T-cell (primary cell): ENCODE data around the gene DNAH6. TPM values are rescaled to one million over a fixed set of nuclear protein-coding genes. Genes with fewer than 3 reads are reported as not detected.
"Not testable (repeated sequence)": the region's sequence is repeated elsewhere in the genome, so short reads cannot be mapped to it uniquely, and the experiment has no call there.

Experiments
- ATAC-seq, 4 experiments: fragments of 200-7000 bp in 3 of 4; fragments of 150-1000 bp in 1 of 4; cut with Tn5 transposase; replicated peaks in 1 of 4; 1 replicate in 3 of 4; 2 replicates in 1 of 4; pipeline ENCODE4 v1.10.0; 2021; ENCODE audit warnings: moderate library complexity in 3 of 4, mild to moderate bottlenecking in 2 of 4, moderate number of reproducible peaks in 1 of 4
- CTCF ChIA-PET, 2 donors: fragments of 300-600 bp; sonication (Branson Sonifier 250); formaldehyde crosslinking; loops; one replicate each; lab custom pipeline; 2022; ENCODE audit warnings: antibody characterized with exemption in 2 of 2; lab: Charles Lee
- POLR2A ChIA-PET, 2 donors: fragments of 300-600 bp; sonication (Branson Sonifier 250); formaldehyde crosslinking; loops; one replicate each; lab custom pipeline; 2022; ENCODE audit warnings: antibody characterized with exemption in 2 of 2; lab: Charles Lee
- DNase-seq, 35 experiments: peaks; one replicate each; pipeline versions ENCODE4 v3.0.0 to v3.0.0-alpha.2; 2013 to 2023
- H3K27ac ChIP-seq: one replicate; pipeline ENCODE4 v1.5.1; 2013; ENCODE audit warnings: low read length
- H3K27me3 ChIP-seq, 2 experiments: replicated peaks in 1 of 2; 1 replicate in 1 of 2; 2 replicates in 1 of 2; pipeline versions ENCODE4 v1.6.1 to v1.7.0; 2013; ENCODE audit warnings: low read length in 1 of 2, mixed read lengths in 1 of 2; ENCODE audit not compliant: control insufficient read depth in 2 of 2, insufficient read depth in 2 of 2; ENCODE audit errors: extremely low read depth in 1 of 2
- H3K36me3 ChIP-seq, 2 donors: 1 replicate in 1 of 2; 2 replicates in 1 of 2; pipeline versions ENCODE4 v1.6.1 to v1.7.0; 2013; ENCODE audit warnings: low read length in 1 of 2; ENCODE audit not compliant: control insufficient read depth in 2 of 2, insufficient read depth in 1 of 2; ENCODE audit errors: extremely low read depth in 1 of 2
- H3K4me1 ChIP-seq, 2 experiments: 1 replicate in 1 of 2; 2 replicates in 1 of 2; pipeline versions ENCODE4 v1.6.1 to v1.7.0; 2013; ENCODE audit warnings: low read length in 2 of 2, mixed read lengths in 1 of 2; ENCODE audit not compliant: insufficient read depth in 2 of 2, control insufficient read depth in 1 of 2; ENCODE audit errors: extremely low read depth in 1 of 2
- H3K4me3 ChIP-seq, 2 donors: 1 replicate in 1 of 2; 2 replicates in 1 of 2; pipeline versions ENCODE4 v1.5.1 to v1.7.0; 2013; ENCODE audit warnings: mild to moderate bottlenecking in 2 of 2, low read length in 1 of 2, moderate library complexity in 1 of 2; ENCODE audit not compliant: control insufficient read depth in 1 of 2; ENCODE audit errors: extremely low read depth in 1 of 2
- H3K9me3 ChIP-seq: 2 replicates; pipeline ENCODE4 v1.7.0; 2013
- H3K27ac Mint-ChIP-seq, 2 donors: one replicate each; pipeline ENCODE4 v1.8.0; 2020 to 2021; ENCODE audit warnings: mild to moderate bottlenecking in 2 of 2, mixed read lengths in 2 of 2
- H3K27me3 Mint-ChIP-seq, 2 donors: one replicate each; pipeline ENCODE4 v1.8.0; 2021 to 2022; ENCODE audit warnings: mixed read lengths in 2 of 2
- H3K36me3 Mint-ChIP-seq: one replicate; pipeline ENCODE4 v1.8.0; 2021; ENCODE audit warnings: mixed read lengths
- H3K4me1 Mint-ChIP-seq, 3 donors: one replicate each; pipeline ENCODE4 v1.8.0; 2020 to 2022; ENCODE audit warnings: mixed read lengths in 3 of 3, mild to moderate bottlenecking in 1 of 3
- H3K4me3 Mint-ChIP-seq, 3 donors: one replicate each; pipeline ENCODE4 v1.8.0; 2020 to 2022; ENCODE audit warnings: mild to moderate bottlenecking in 3 of 3, mixed read lengths in 3 of 3, moderate library complexity in 3 of 3
- H3K9me3 Mint-ChIP-seq, 3 donors: one replicate each; pipeline ENCODE4 v1.8.0; 2020 to 2022; ENCODE audit warnings: mixed read lengths in 3 of 3
- WGBS: methylation state at CpG from one replicate; pipeline ENCODE4 v1.1.5; 2013; ENCODE audit warnings: missing lambda C conversion rate; ENCODE audit not compliant: insufficient coverage; 5-methylcytosine and 5-hydroxymethylcytosine counted together
- total RNA-seq, 35 experiments: library from RNA in 6 of 35; stranded (reverse) in 6 of 35; fragments of 120-200 nt in 1 of 35; gene quantifications; one replicate each; pipeline versions ENCODE4 v1.2.1 to v1.2.4 and lab custom pipeline; 2013 to 2026

The DNAH6 gene
- total RNA-seq (1 to 10 TPM in 3 of 5 donors, under 1 TPM in 2; 0.44 to 2.0 (median 1.2) TPM), total RNA-seq (lab: John Stamatoyannopoulos, UW) (0.38 to 11.9 (median 2.4) reads per million in 29 experiments)
- total RNA-seq (2013), result 0.53 TPM

GRCh38 chr2:84516234-84516986, at the start of gene DNAH6:
DNAH6 (plus strand) TSS chr2:84516498; CDS start chr2:84517827, 1,329 bp downstream.
- DNase-seq (peak; percentile 60 to 94 (median 87)), ATAC-seq (peak; percentile 99 to 100 (median 100))
- H3K4me1 Mint-ChIP-seq, result peaks cover 17 to 31% (median 22%) of the 10 kb centered on the region in 3 donors
- peaks cover 3 to 16% (median 3%) of the 10 kb centered on the region in 3 donors for H3K9me3 Mint-ChIP-seq
- Histone ChIP-seq H3K27me3 (no peaks in the 10 kb centered on the region), H3K9me3 (no peaks in the 10 kb centered on the region), H3K4me1 (peaks cover 9 to 11% of the 10 kb centered on the region in 2 experiments), H3K4me3 (peak within 1 kb of the TSS; percentile 53 to 77), H3K27ac (peak within 1 kb of the TSS; percentile 43), H3K36me3 (no peaks in the 10 kb centered on the region)
- no peaks in the 10 kb centered on the region for H3K27me3 Mint-ChIP-seq
- peaks cover 10% of the 10 kb centered on the region for H3K36me3 Mint-ChIP-seq
- WGBS, result 11% methylated on average over 27 of the region's 31 CpGs
- H3K4me3 Mint-ChIP-seq, result peak within 1 kb of the TSS; percentile 75 to 88 (median 84)
- ChIA-PET POLR2A (interaction anchor here (0.5 to 1.2 kb wide), 7 partner anchors 13 to 459 kb away, joined by 3 to 9 read pairs (median 3); no protein-coding TSS in a partner anchor), CTCF (interaction anchor here in 1 of 2 donors (0.6 to 1.5 kb wide), 4 partner anchors 18 to 390 kb away, joined by 3 to 6 read pairs (median 4); no protein-coding TSS in a partner anchor)
- H3K27ac Mint-ChIP-seq, result peak within 1 kb of the TSS; percentile 82 to 87

GRCh38 chr2:84467389-84467788, 48.9 kb upstream of the DNAH6 start:
- Mint-ChIP-seq H3K27me3 (no peaks in the 10 kb centered on the region), H3K36me3 (peaks cover 8% of the 10 kb centered on the region), H3K4me1 (no peaks in the 10 kb centered on the region), H3K4me3 (no peak overlapping the region), H3K27ac (no peak overlapping the region), H3K9me3 (peaks cover 3 to 13% (median 8%) of the 10 kb centered on the region in 3 donors)
- Histone ChIP-seq H3K9me3 (peaks cover 5% of the 10 kb centered on the region), H3K4me3 (no peak overlapping the region), H3K27ac (no peak overlapping the region), H3K4me1 (no peaks in the 10 kb centered on the region), H3K27me3 (no peaks in the 10 kb centered on the region), H3K36me3 (no peaks in the 10 kb centered on the region)
- POLR2A ChIA-PET, result no interaction called here
- CTCF ChIA-PET, result interaction anchor here in 1 of 2 donors (1.6 kb wide), 1 partner anchor 11 kb away, joined by 4 read pairs; no protein-coding TSS in a partner anchor
- ATAC-seq (no peak), DNase-seq (no peak)
- WGBS, result no CpG with 5 or more reads among the region's 1 CpG

- H3K27ac Mint-ChIP-seq, H3K36me3 ChIP-seq, H3K27me3 ChIP-seq, H3K4me1 ChIP-seq, H3K27ac ChIP-seq, H3K9me3 ChIP-seq, H3K27me3 Mint-ChIP-seq, CTCF ChIA-PET, H3K4me3 Mint-ChIP-seq, H3K36me3 Mint-ChIP-seq, POLR2A ChIA-PET, DNase-seq, H3K4me1 Mint-ChIP-seq, ATAC-seq, H3K4me3 ChIP-seq: not testable (repeated sequence)
- WGBS, result 100% methylated on average over 2 of the region's 2 CpGs
- H3K9me3 Mint-ChIP-seq, result peaks cover 9 to 14% (median 12%) of the 10 kb centered on the region in 3 donors
These were observed 43.9 kb upstream of the DNAH6 start for GRCh38 chr2:84472423-84472822.

GRCh38 chr2:84472856-84473565, 43.3 kb upstream of the DNAH6 start:
- no peak overlapping the region for H3K27ac Mint-ChIP-seq

GRCh38 chr2:84474176-84474575, 42.1 kb upstream of the DNAH6 start:
- H3K27me3 ChIP-seq, result peaks cover 0 to 4% of the 10 kb centered on the region in 2 experiments
- no peaks in the 10 kb centered on the region for H3K36me3 ChIP-seq
- no peak overlapping the region for H3K4me3 Mint-ChIP-seq
- H3K4me1 Mint-ChIP-seq, result no peaks in the 10 kb centered on the region
- ChIA-PET CTCF (no interaction called here), POLR2A (no interaction called here)
- H3K27ac Mint-ChIP-seq, result no peak overlapping the region
- peaks cover 10% of the 10 kb centered on the region for H3K36me3 Mint-ChIP-seq
- no peaks in the 10 kb centered on the region for H3K4me1 ChIP-seq
- no peaks in the 10 kb centered on the region for H3K27me3 Mint-ChIP-seq
- H3K4me3 ChIP-seq, result no peak overlapping the region
- ATAC-seq (no peak), DNase-seq (no peak)
- H3K27ac ChIP-seq, result no peak overlapping the region
- H3K9me3 ChIP-seq, result no peaks in the 10 kb centered on the region
- 88% methylated on average over 3 of the region's 4 CpGs for WGBS
- H3K9me3 Mint-ChIP-seq, result peaks cover 9 to 19% (median 12%) of the 10 kb centered on the region in 3 donors

More at GRCh38 chr2:84472856-84473565, 43.3 kb upstream of the DNAH6 start:
- DNase-seq (no peak), ATAC-seq (no peak)
- H3K27me3 Mint-ChIP-seq, result no peaks in the 10 kb centered on the region
- ChIA-PET POLR2A (no interaction called here), CTCF (no interaction called here)
- peaks cover 9 to 19% (median 12%) of the 10 kb centered on the region in 3 donors for H3K9me3 Mint-ChIP-seq
- 100% methylated on average over 1 of the region's 6 CpGs for WGBS
- peaks cover 6% of the 10 kb centered on the region for H3K36me3 Mint-ChIP-seq
- Histone ChIP-seq H3K4me3 (no peak overlapping the region), H3K9me3 (no peaks in the 10 kb centered on the region), H3K27ac (no peak overlapping the region), H3K27me3 (no peaks in the 10 kb centered on the region), H3K36me3 (no peaks in the 10 kb centered on the region), H3K4me1 (no peaks in the 10 kb centered on the region)
- no peaks in the 10 kb centered on the region for H3K4me1 Mint-ChIP-seq
- H3K4me3 Mint-ChIP-seq, result no peak overlapping the region

GRCh38 chr2:84477886-84478285, 38.4 kb upstream of the DNAH6 start:
- WGBS, result no CpG with 5 or more reads among the region's 1 CpG
- POLR2A ChIA-PET, result no interaction called here
- CTCF ChIA-PET, result interaction anchor here in 1 of 2 donors (1.3 kb wide), 1 partner anchor 10 kb away, joined by 4 read pairs; no protein-coding TSS in a partner anchor
- H3K27me3 ChIP-seq, result peaks cover 0 to 4% of the 10 kb centered on the region in 2 experiments
- H3K27ac ChIP-seq, result no peak overlapping the region
- peaks cover 14 to 18% of the 10 kb centered on the region in 2 experiments for H3K4me1 ChIP-seq
- Mint-ChIP-seq H3K4me3 (no peak overlapping the region), H3K36me3 (peaks cover 10% of the 10 kb centered on the region), H3K27me3 (no peaks in the 10 kb centered on the region), H3K27ac (no peak overlapping the region), H3K4me1 (peaks cover 18 to 21% (median 19%) of the 10 kb centered on the region in 3 donors), H3K9me3 (peaks cover 6 to 15% (median 12%) of the 10 kb centered on the region in 3 donors)
- H3K4me3 ChIP-seq, result no peak overlapping the region
- no peaks in the 10 kb centered on the region for H3K36me3 ChIP-seq
- no peak for ATAC-seq
- DNase-seq, result no peak
- no peaks in the 10 kb centered on the region for H3K9me3 ChIP-seq
